MM.1S (cell line): ENCODE measurements around the gene MBOAT1.
"Not testable (repeated sequence)": the region's sequence is repeated elsewhere in the genome, so short reads cannot be mapped to it uniquely, and the experiment has no call there.

ENCODE experiments used
- DNase-seq: peaks from one replicate; pipeline ENCODE4 v3.0.0-alpha.2; 2015
- H2AFZ ChIP-seq: fragments of 300-600 bp; sonication (generic); 2 replicates; pipeline ENCODE4 v1.6.0; 2016; ENCODE audit warnings: antibody characterized with exemption, low read length
- H3F3A ChIP-seq: fragments of 300-600 bp; sonication (generic); 2 replicates; pipeline ENCODE4 v1.6.1; 2016; ENCODE audit warnings: mild to moderate bottlenecking, antibody characterized with exemption, low read length, moderate library complexity, mixed read lengths; ENCODE audit not compliant: insufficient read depth
- H3K27ac ChIP-seq: fragments of 300-600 bp; sonication (generic); 2 replicates; pipeline ENCODE4 v1.5.1; 2016; ENCODE audit warnings: mild to moderate bottlenecking, low read length
- H3K27me3 ChIP-seq: fragments of 300-600 bp; sonication (generic); replicated peaks from 2 replicates; pipeline ENCODE4 v1.6.0; 2016; ENCODE audit warnings: low read length; ENCODE audit not compliant: insufficient read depth
- H3K36me3 ChIP-seq: fragments of 300-600 bp; sonication (generic); replicated peaks from 2 replicates; pipeline ENCODE4 v1.6.1; 2016; ENCODE audit warnings: mild to moderate bottlenecking, low read length, mixed read lengths; ENCODE audit not compliant: insufficient read depth
- H3K4me1 ChIP-seq: fragments of 300-600 bp; sonication (generic); 2 replicates; pipeline ENCODE4 v1.6.1; 2016; ENCODE audit warnings: low read length, mixed read lengths
- H3K4me2 ChIP-seq: fragments of 300-600 bp; sonication (generic); 2 replicates; pipeline ENCODE4 v1.6.0; 2016; ENCODE audit warnings: low read depth, low read length
- H3K4me3 ChIP-seq: fragments of 300-600 bp; sonication (generic); 2 replicates; pipeline ENCODE4 v1.5.1; 2016; ENCODE audit warnings: low read length, mixed read lengths
- H3K79me2 ChIP-seq: fragments of 300-600 bp; sonication (generic); 2 replicates; pipeline ENCODE4 v1.6.1; 2016; ENCODE audit warnings: mixed run types, low read length, mixed read lengths
- H3K9ac ChIP-seq: fragments of 300-600 bp; sonication (generic); 2 replicates; pipeline ENCODE4 v1.6.1; 2016; ENCODE audit warnings: low read length, mixed read lengths
- H3K9me2 ChIP-seq: fragments of 300-600 bp; sonication (generic); replicated peaks from 2 replicates; pipeline ENCODE4 v1.6.1; 2016; ENCODE audit warnings: mild to moderate bottlenecking, low read length, mixed read lengths; ENCODE audit not compliant: insufficient read depth
- H3K9me3 ChIP-seq: fragments of 300-600 bp; sonication (generic); replicated peaks from 2 replicates; pipeline ENCODE4 v1.6.1; 2016; ENCODE audit warnings: mild to moderate bottlenecking, low read length, mixed read lengths; ENCODE audit not compliant: insufficient read depth
- H4K20me1 ChIP-seq: fragments of 300-600 bp; sonication (generic); 2 replicates; pipeline ENCODE4 v1.6.1; 2016; ENCODE audit warnings: mild to moderate bottlenecking, low read length, moderate library complexity, mixed read lengths; ENCODE audit not compliant: insufficient read depth
- CTCF ChIP-seq: fragments of 300-600 bp; sonication (generic); IDR thresholded peaks from 2 replicates; pipeline ENCODE4 v1.5.1; 2016; ENCODE audit warnings: antibody characterized with exemption, low read length, mixed read lengths
- EZH2 ChIP-seq: fragments of 300-600 bp; sonication (generic); optimal IDR thresholded peaks from 2 replicates; pipeline ENCODE3; 2017; ENCODE audit warnings: low read depth, mild to moderate bottlenecking, antibody characterized with exemption, low read length, mixed read lengths
- EZH2phosphoT487 ChIP-seq: fragments of 300-600 bp; sonication (generic); IDR thresholded peaks from 2 replicates; pipeline ENCODE4 v1.6.1; 2018; ENCODE audit warnings: antibody characterized with exemption, low read length

MBOAT1 gene

GRCh38 chr6:20147469-20147868, 64.8 kb downstream of the MBOAT1 start:
- H3K27ac ChIP-seq = no peak overlapping the region
- no peak overlapping the region for H3K4me2 ChIP-seq
- H3K4me1 ChIP-seq = no peaks in the 10 kb centered on the region
- H3K9me2 ChIP-seq = no peaks in the 10 kb centered on the region
- H4K20me1 ChIP-seq = no peaks in the 10 kb centered on the region
- TF ChIP-seq EZH2 = no peak
- no peak for TF ChIP-seq EZH2phosphoT487
- no peak for TF ChIP-seq CTCF
- no peak overlapping the region for H3K4me3 ChIP-seq
- H3K9ac ChIP-seq = no peak overlapping the region
- no peak for DNase-seq
- H2AFZ ChIP-seq = no peak overlapping the region
- no peaks in the 10 kb centered on the region for H3K9me3 ChIP-seq
- H3K36me3 ChIP-seq = no peaks in the 10 kb centered on the region
- H3K27me3 ChIP-seq = no peaks in the 10 kb centered on the region
- no peaks in the 10 kb centered on the region for H3F3A ChIP-seq
- H3K79me2 ChIP-seq = peaks cover 6% of the 10 kb centered on the region

- H3K9ac ChIP-seq, DNase-seq, H3K36me3 ChIP-seq, H3K9me3 ChIP-seq, H4K20me1 ChIP-seq, H3K4me1 ChIP-seq, H3K4me3 ChIP-seq, H3K27ac ChIP-seq, H3F3A ChIP-seq, H3K9me2 ChIP-seq, H3K27me3 ChIP-seq, H2AFZ ChIP-seq, H3K4me2 ChIP-seq, H3K79me2 ChIP-seq: not testable (repeated sequence)
Observed at GRCh38 chr6:20146831-20147230, 65.4 kb downstream of the MBOAT1 start.

GRCh38 chr6:20146291-20146690, 66.0 kb downstream of the MBOAT1 start:
- no peak overlapping the region for H2AFZ ChIP-seq
- H3F3A ChIP-seq = no peaks in the 10 kb centered on the region
- no peaks in the 10 kb centered on the region for H3K4me1 ChIP-seq
- no peaks in the 10 kb centered on the region for H3K9me3 ChIP-seq
- no peak overlapping the region for H3K4me3 ChIP-seq
- H3K36me3 ChIP-seq = no peaks in the 10 kb centered on the region
- no peaks in the 10 kb centered on the region for H3K9me2 ChIP-seq
- H4K20me1 ChIP-seq = no peaks in the 10 kb centered on the region
- no peak overlapping the region for H3K9ac ChIP-seq
- H3K27ac ChIP-seq = no peak overlapping the region
- H3K79me2 ChIP-seq = no peaks in the 10 kb centered on the region; the same call in 1 of the 2 replicates
- TF ChIP-seq EZH2phosphoT487 = no peak
- no peak for TF ChIP-seq CTCF
- H3K4me2 ChIP-seq = no peak overlapping the region
- no peak for DNase-seq
- H3K27me3 ChIP-seq = no peaks in the 10 kb centered on the region

- Histone ChIP-seq H3K27ac (no peak overlapping the region), H3K4me3 (no peak overlapping the region), H3K4me2 (no peak overlapping the region), H3K4me1 (no peaks in the 10 kb centered on the region), H3K36me3 (no peaks in the 10 kb centered on the region), H3F3A (no peaks in the 10 kb centered on the region), H2AFZ (no peak overlapping the region), H4K20me1 (no peaks in the 10 kb centered on the region), H3K9ac (no peak overlapping the region), H3K9me2 (no peaks in the 10 kb centered on the region), H3K9me3 (no peaks in the 10 kb centered on the region), H3K79me2 (no peaks in the 10 kb centered on the region; the same call in 1 of the 2 replicates), H3K27me3 (no peaks in the 10 kb centered on the region)
- no peak for DNase-seq
- no peak for TF ChIP-seq EZH2
- no peak for TF ChIP-seq EZH2phosphoT487
- no peak for TF ChIP-seq CTCF
Observed at GRCh38 chr6:20142866-20143265, 69.4 kb downstream of the MBOAT1 start.
